ENCODE results near the gene SPRING1. TPM values are rescaled to one million over a fixed set of nuclear protein-coding genes. Genes with fewer than 3 reads are reported as not detected.

Gene SPRING1
- total RNA-seq, 1 donor from 2014 or later: 40.8 TPM

GRCh38 chr12:116697716-116698115 is 40.2 kb downstream of the SPRING1 start:
- no peak overlapping the region for H3K27ac Mint-ChIP-seq (ENCODE audit: unreplicated experiment)
- H3K36me3 Mint-ChIP-seq (ENCODE audit: unreplicated experiment): no peaks in the 10 kb centered on the region
- no peak for TF ChIP-seq CTCF (IDR thresholded peaks at IDR 0.05; ENCODE audit: partially characterized antibody, unreplicated experiment)
- H3K9me3 Mint-ChIP-seq (ENCODE audit: unreplicated experiment): peaks cover 6% of the 10 kb centered on the region
- peaks cover 8% of the 10 kb centered on the region for H3K27me3 Mint-ChIP-seq (ENCODE audit: unreplicated experiment)
- H3K4me3 Mint-ChIP-seq (ENCODE audit: unreplicated experiment): no peak overlapping the region
- peaks cover 7% of the 10 kb centered on the region for H3K4me1 Mint-ChIP-seq (ENCODE audit: low read depth, unreplicated experiment)
- no peak for DNase-seq

GRCh38 chr12:116697305-116697704 is 40.6 kb downstream of the SPRING1 start:
- Mint-ChIP-seq H3K4me3 (ENCODE audit: unreplicated experiment) (no peak overlapping the region), H3K36me3 (ENCODE audit: unreplicated experiment) (no peaks in the 10 kb centered on the region), H3K27me3 (ENCODE audit: unreplicated experiment) (peaks cover 8% of the 10 kb centered on the region), H3K27ac (ENCODE audit: unreplicated experiment) (no peak overlapping the region), H3K9me3 (ENCODE audit: unreplicated experiment) (peaks cover 6% of the 10 kb centered on the region), H3K4me1 (ENCODE audit: low read depth, unreplicated experiment) (peaks cover 7% of the 10 kb centered on the region)
- DNase-seq: peak; percentile 44
- TF ChIP-seq CTCF (IDR thresholded peaks at IDR 0.05; ENCODE audit: partially characterized antibody, unreplicated experiment): no peak

GRCh38 chr12:116695464-116695725 is 42.5 kb downstream of the SPRING1 start:
- Mint-ChIP-seq H3K4me3 (ENCODE audit: unreplicated experiment) (no peak overlapping the region), H3K27ac (ENCODE audit: unreplicated experiment) (no peak overlapping the region), H3K9me3 (ENCODE audit: unreplicated experiment) (peaks cover 6% of the 10 kb centered on the region), H3K4me1 (ENCODE audit: low read depth, unreplicated experiment) (peaks cover 7% of the 10 kb centered on the region), H3K36me3 (ENCODE audit: unreplicated experiment) (peaks cover 5% of the 10 kb centered on the region), H3K27me3 (ENCODE audit: unreplicated experiment) (peaks cover 11% of the 10 kb centered on the region)
- no peak for DNase-seq
- TF ChIP-seq CTCF (IDR thresholded peaks at IDR 0.05; ENCODE audit: partially characterized antibody, unreplicated experiment): no peak

- peaks cover 11% of the 10 kb centered on the region for H3K27me3 Mint-ChIP-seq (ENCODE audit: unreplicated experiment)
- peaks cover 6% of the 10 kb centered on the region for H3K9me3 Mint-ChIP-seq (ENCODE audit: unreplicated experiment)
- TF ChIP-seq CTCF (IDR thresholded peaks at IDR 0.05; ENCODE audit: partially characterized antibody, unreplicated experiment): no peak
- H3K4me3 Mint-ChIP-seq (ENCODE audit: unreplicated experiment): no peak overlapping the region
- H3K4me1 Mint-ChIP-seq (ENCODE audit: low read depth, unreplicated experiment): peaks cover 9% of the 10 kb centered on the region
- DNase-seq: no peak
- peaks cover 5% of the 10 kb centered on the region for H3K36me3 Mint-ChIP-seq (ENCODE audit: unreplicated experiment)
- H3K27ac Mint-ChIP-seq (ENCODE audit: unreplicated experiment): no peak overlapping the region
Measured at GRCh38 chr12:116694653-116695463, 43.0 kb downstream of the SPRING1 start.

Measured in glutamatergic neuron (in vitro differentiated cells).